ENCODE results near the gene NFIX. TPM values are rescaled to one million over a fixed set of nuclear protein-coding genes. Genes with fewer than 3 reads are reported as not detected.

The NFIX gene
- total RNA-seq, 4 donors from 2014 or later: 126 to 223 (median 176) TPM

GRCh38 chr19:13121551-13122274 is 126.4 kb downstream of the NFIX start:
- Histone ChIP-seq H3K4me1 (peaks cover 42% of the 10 kb centered on the region), H3K9me3 (no peaks in the 10 kb centered on the region), H3K4me3 (no peak overlapping the region), H3K27me3 (no peaks in the 10 kb centered on the region), H3K36me3 (peaks cover 9% of the 10 kb centered on the region), H3K27ac (no peak overlapping the region)
- 91% methylated on average over 15 of the region's 18 CpGs for WGBS
- no peak for DNase-seq (ENCODE audit: low spot score in 2 of 2)
- TF ChIP-seq CTCF (IDR thresholded peaks at IDR 0.05): no peak
- TF ChIP-seq EP300 (IDR thresholded peaks at IDR 0.05): no peak
- no peak for TF ChIP-seq POLR2AphosphoS5 (IDR thresholded peaks at IDR 0.05)
- no peak for TF ChIP-seq POLR2A (IDR thresholded peaks at IDR 0.05)

- 79% methylated on average over 13 of the region's 13 CpGs for WGBS
These were observed 127.1 kb downstream of the NFIX start for GRCh38 chr19:13122275-13122878.

GRCh38 chr19:13122980-13123957 is 128.0 kb downstream of the NFIX start:
- WGBS: 94% methylated on average over 20 of the region's 20 CpGs
- TF ChIP-seq CTCF (IDR thresholded peaks at IDR 0.05) (no peak), EP300 (IDR thresholded peaks at IDR 0.05) (no peak)
- peaks cover 10% of the 10 kb centered on the region for H3K36me3 ChIP-seq

More at GRCh38 chr19:13122275-13122878, 127.1 kb downstream of the NFIX start:
- DNase-seq (ENCODE audit: low spot score in 2 of 2): no peak
- no peak overlapping the region for H3K4me3 ChIP-seq
- peaks cover 10% of the 10 kb centered on the region for H3K36me3 ChIP-seq
- H3K27ac ChIP-seq: no peak overlapping the region
- no peaks in the 10 kb centered on the region for H3K27me3 ChIP-seq
- H3K9me3 ChIP-seq: no peaks in the 10 kb centered on the region
- TF ChIP-seq POLR2A (IDR thresholded peaks at IDR 0.05) (no peak), POLR2AphosphoS5 (IDR thresholded peaks at IDR 0.05) (no peak), CTCF (IDR thresholded peaks at IDR 0.05) (no peak), EP300 (IDR thresholded peaks at IDR 0.05) (no peak)
- H3K4me1 ChIP-seq: peaks cover 35% of the 10 kb centered on the region

GRCh38 chr19:13127051-13127450 is 131.8 kb downstream of the NFIX start:
- H3K4me1 ChIP-seq: peaks cover 6% of the 10 kb centered on the region
- H3K27ac ChIP-seq: no peak overlapping the region
- H3K9me3 ChIP-seq: no peaks in the 10 kb centered on the region
- WGBS: 85% methylated on average over 9 of the region's 9 CpGs
- no peak for DNase-seq (ENCODE audit: low spot score in 2 of 2)
- TF ChIP-seq CTCF (IDR thresholded peaks at IDR 0.05) (no peak), POLR2AphosphoS5 (IDR thresholded peaks at IDR 0.05) (no peak), EP300 (IDR thresholded peaks at IDR 0.05) (no peak), POLR2A (IDR thresholded peaks at IDR 0.05) (no peak)
- no peak overlapping the region for H3K4me3 ChIP-seq
- peaks cover 10% of the 10 kb centered on the region for H3K36me3 ChIP-seq
- no peaks in the 10 kb centered on the region for H3K27me3 ChIP-seq

More at GRCh38 chr19:13122980-13123957, 128.0 kb downstream of the NFIX start:
- no peak for DNase-seq (ENCODE audit: low spot score in 2 of 2)
- Histone ChIP-seq H3K27me3 (no peaks in the 10 kb centered on the region), H3K4me3 (no peak overlapping the region), H3K27ac (no peak overlapping the region), H3K9me3 (no peaks in the 10 kb centered on the region), H3K4me1 (peaks cover 30% of the 10 kb centered on the region)
